Hepatocyte (in vitro differentiated cells): ENCODE results near the gene KIAA1755. TPM values are rescaled to one million over a fixed set of nuclear protein-coding genes. Genes with fewer than 3 reads are reported as not detected.

ENCODE experiments used
- DNase-seq: peaks from one replicate; pipeline ENCODE4 v3.0.0-alpha.2; 2016; ENCODE audit warnings: low spot score
- H2AFZ ChIP-seq: fragments of 200-600 bp; sonication (generic); 2 replicates; pipeline ENCODE4 v1.6.0; 2016; ENCODE audit warnings: antibody characterized with exemption, mild to moderate bottlenecking
- H3K27ac ChIP-seq: fragments of 200-600 bp; sonication (generic); 2 replicates; pipeline ENCODE4 v1.5.1; 2016; ENCODE audit warnings: mild to moderate bottlenecking
- H3K27me3 ChIP-seq: fragments of 200-600 bp; sonication (generic); 2 replicates; pipeline ENCODE4 v1.6.1; 2016
- H3K36me3 ChIP-seq: fragments of 200-600 bp; sonication (generic); replicated peaks from 2 replicates; pipeline ENCODE4 v1.5.1; 2016; ENCODE audit warnings: low read depth; ENCODE audit not compliant: insufficient read depth
- H3K4me1 ChIP-seq: fragments of 200-600 bp; sonication (generic); 2 replicates; pipeline ENCODE4 v1.5.1; 2016; ENCODE audit warnings: mild to moderate bottlenecking, moderate library complexity; ENCODE audit not compliant: insufficient read depth
- H3K4me2 ChIP-seq: fragments of 200-600 bp; sonication (generic); 2 replicates; pipeline ENCODE4 v1.6.0; 2016
- H3K4me3 ChIP-seq: fragments of 200-600 bp; sonication (generic); 2 replicates; pipeline ENCODE4 v1.5.1; 2016; ENCODE audit warnings: mild to moderate bottlenecking
- H3K79me2 ChIP-seq: fragments of 200-600 bp; sonication (generic); 2 replicates; pipeline ENCODE4 v1.6.0; 2017; ENCODE audit warnings: mild to moderate bottlenecking
- H3K9me2 ChIP-seq: fragments of 200-600 bp; sonication (generic); replicated peaks from 2 replicates; pipeline ENCODE4 v1.6.0; 2017; ENCODE audit warnings: mild to moderate bottlenecking; ENCODE audit not compliant: insufficient read depth
- H3K9me3 ChIP-seq: fragments of 200-600 bp; sonication (generic); 2 replicates; pipeline ENCODE4 v1.5.1; 2016; ENCODE audit warnings: low read depth, mild to moderate bottlenecking
- H4K20me1 ChIP-seq: fragments of 200-600 bp; sonication (generic); 2 replicates; pipeline ENCODE4 v1.6.0; 2016; ENCODE audit warnings: mild to moderate bottlenecking; ENCODE audit not compliant: insufficient read depth, poor library complexity, severe bottlenecking
- EZH2 ChIP-seq: fragments of 200-600 bp; sonication (generic); IDR thresholded peaks from 2 replicates; pipeline ENCODE4 v1.6.1; 2016; ENCODE audit warnings: antibody characterized with exemption, mild to moderate bottlenecking, borderline replicate concordance
- EZH2phosphoT487 ChIP-seq: fragments of 200-600 bp; sonication (generic); IDR thresholded peaks from one replicate; pipeline ENCODE4 v1.6.1; 2018; ENCODE audit warnings: antibody characterized with exemption, mild to moderate bottlenecking, low read depth, moderate library complexity; ENCODE audit not compliant: unreplicated experiment, severe bottlenecking
- WGBS: methylation state at CpG from one replicate; pipeline ENCODE4 v1.1.6; 2016; ENCODE audit warnings: low lambda C conversion rate; ENCODE audit errors: missing lambda C conversion rate; 5-methylcytosine and 5-hydroxymethylcytosine counted together
- polyA plus RNA-seq: library from polyadenylated mRNA; unstranded; fragments of >200 nt; fragmentation: Nextera tagmentation; extraction: Ambion mirVana; gene quantifications from 2 replicates; pipeline ENCODE4 v1.2.1, GENCODE V29; 2016
- total RNA-seq: library from RNA; depleted of rRNA; stranded (reverse); fragments of >200 nt; gene quantifications from 2 replicates; pipeline ENCODE4 v1.2.3, GENCODE V29; 2014
- TF ChIP-seq, protein P1 (sequence below): fragments of 200-600 bp; sonication (generic); IDR thresholded peaks from 2 replicates; pipeline ENCODE4 v1.5.1; 2016; ENCODE audit warnings: antibody characterized with exemption, mild to moderate bottlenecking; ENCODE audit not compliant: poor library complexity

The KIAA1755 gene
- total and polyA plus RNA-seq, 2 experiments from 2014 or later, result 1.6 to 3.4 TPM

DNA sequence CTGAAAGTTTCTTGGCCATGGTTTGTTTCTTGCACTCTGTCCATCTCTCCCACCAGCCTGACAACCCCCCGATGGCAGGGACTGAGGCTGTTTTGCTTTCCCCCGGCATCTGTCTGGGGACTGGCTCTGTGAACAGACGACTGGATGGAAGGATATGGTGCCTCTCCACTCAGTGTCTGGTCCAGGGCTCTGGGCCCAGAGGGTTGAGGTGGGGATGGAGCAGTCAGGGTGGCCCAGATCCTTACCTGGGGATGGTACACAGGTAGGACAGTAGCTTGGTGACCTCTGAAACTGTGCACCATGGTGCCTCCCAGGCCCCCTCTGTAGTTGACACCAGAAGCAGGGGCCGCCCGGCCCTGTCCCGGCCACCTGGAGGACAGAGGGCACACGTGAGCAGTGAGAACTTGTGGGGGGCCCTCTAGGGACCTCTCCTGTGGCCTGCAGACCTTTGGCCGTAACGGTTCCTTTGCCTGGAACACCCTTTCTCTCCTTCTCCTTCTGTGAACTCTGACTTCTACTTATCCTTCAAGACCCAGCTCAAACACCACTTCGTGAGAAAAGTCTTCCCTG, 29.5 kb downstream of the KIAA1755 start:
- H3K9me2 ChIP-seq, result no peaks in the 10 kb centered on the region
- no peak overlapping the region for H2AFZ ChIP-seq
- H3K36me3 ChIP-seq, result no peaks in the 10 kb centered on the region
- H3K4me1 ChIP-seq, result no peaks in the 10 kb centered on the region
- H3K9me3 ChIP-seq, result no peaks in the 10 kb centered on the region
- H3K4me2 ChIP-seq, result no peak overlapping the region
- DNase-seq, result no peak
- no peak for TF ChIP-seq EZH2phosphoT487
- TF ChIP-seq, protein P1, sequence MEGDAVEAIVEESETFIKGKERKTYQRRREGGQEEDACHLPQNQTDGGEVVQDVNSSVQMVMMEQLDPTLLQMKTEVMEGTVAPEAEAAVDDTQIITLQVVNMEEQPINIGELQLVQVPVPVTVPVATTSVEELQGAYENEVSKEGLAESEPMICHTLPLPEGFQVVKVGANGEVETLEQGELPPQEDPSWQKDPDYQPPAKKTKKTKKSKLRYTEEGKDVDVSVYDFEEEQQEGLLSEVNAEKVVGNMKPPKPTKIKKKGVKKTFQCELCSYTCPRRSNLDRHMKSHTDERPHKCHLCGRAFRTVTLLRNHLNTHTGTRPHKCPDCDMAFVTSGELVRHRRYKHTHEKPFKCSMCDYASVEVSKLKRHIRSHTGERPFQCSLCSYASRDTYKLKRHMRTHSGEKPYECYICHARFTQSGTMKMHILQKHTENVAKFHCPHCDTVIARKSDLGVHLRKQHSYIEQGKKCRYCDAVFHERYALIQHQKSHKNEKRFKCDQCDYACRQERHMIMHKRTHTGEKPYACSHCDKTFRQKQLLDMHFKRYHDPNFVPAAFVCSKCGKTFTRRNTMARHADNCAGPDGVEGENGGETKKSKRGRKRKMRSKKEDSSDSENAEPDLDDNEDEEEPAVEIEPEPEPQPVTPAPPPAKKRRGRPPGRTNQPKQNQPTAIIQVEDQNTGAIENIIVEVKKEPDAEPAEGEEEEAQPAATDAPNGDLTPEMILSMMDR, result no peak
- no peak for TF ChIP-seq EZH2
- WGBS, result 75% methylated on average over 10 of the region's 10 CpGs
- no peak overlapping the region for H3K4me3 ChIP-seq
- no peaks in the 10 kb centered on the region for H4K20me1 ChIP-seq
- H3K79me2 ChIP-seq, result no peaks in the 10 kb centered on the region
- no peaks in the 10 kb centered on the region for H3K27me3 ChIP-seq
- no peak overlapping the region for H3K27ac ChIP-seq

DNA sequence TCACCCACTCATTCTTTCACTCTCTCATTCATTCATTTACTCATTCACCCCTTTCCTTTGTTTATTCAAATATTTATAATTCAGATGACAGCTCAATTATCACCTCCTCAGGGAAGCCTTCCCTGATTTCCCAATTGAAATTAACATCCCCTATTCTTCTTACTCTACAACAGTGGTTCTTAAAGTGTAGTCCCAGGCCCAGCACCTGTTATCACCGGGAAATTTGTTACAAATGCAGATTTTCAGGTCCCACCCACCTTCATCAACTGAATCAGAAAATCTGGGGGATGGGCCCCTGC, 30.3 kb downstream of the KIAA1755 start:
- H3K4me1 ChIP-seq, result no peaks in the 10 kb centered on the region
- H3K9me2 ChIP-seq, result no peaks in the 10 kb centered on the region
- no peaks in the 10 kb centered on the region for H3K36me3 ChIP-seq
- no peaks in the 10 kb centered on the region for H3K79me2 ChIP-seq
- WGBS, result 81% methylated on average over 1 of the region's 1 CpG
- no peak overlapping the region for H3K27ac ChIP-seq
- no peak overlapping the region for H3K4me2 ChIP-seq
- H3K9me3 ChIP-seq, result no peaks in the 10 kb centered on the region
- H3K4me3 ChIP-seq, result no peak overlapping the region
- no peak for DNase-seq
- TF ChIP-seq, protein P1, result no peak
- TF ChIP-seq EZH2phosphoT487 (no peak), EZH2 (no peak)
- H4K20me1 ChIP-seq, result no peaks in the 10 kb centered on the region
- no peaks in the 10 kb centered on the region for H3K27me3 ChIP-seq
- no peak overlapping the region for H2AFZ ChIP-seq

DNA sequence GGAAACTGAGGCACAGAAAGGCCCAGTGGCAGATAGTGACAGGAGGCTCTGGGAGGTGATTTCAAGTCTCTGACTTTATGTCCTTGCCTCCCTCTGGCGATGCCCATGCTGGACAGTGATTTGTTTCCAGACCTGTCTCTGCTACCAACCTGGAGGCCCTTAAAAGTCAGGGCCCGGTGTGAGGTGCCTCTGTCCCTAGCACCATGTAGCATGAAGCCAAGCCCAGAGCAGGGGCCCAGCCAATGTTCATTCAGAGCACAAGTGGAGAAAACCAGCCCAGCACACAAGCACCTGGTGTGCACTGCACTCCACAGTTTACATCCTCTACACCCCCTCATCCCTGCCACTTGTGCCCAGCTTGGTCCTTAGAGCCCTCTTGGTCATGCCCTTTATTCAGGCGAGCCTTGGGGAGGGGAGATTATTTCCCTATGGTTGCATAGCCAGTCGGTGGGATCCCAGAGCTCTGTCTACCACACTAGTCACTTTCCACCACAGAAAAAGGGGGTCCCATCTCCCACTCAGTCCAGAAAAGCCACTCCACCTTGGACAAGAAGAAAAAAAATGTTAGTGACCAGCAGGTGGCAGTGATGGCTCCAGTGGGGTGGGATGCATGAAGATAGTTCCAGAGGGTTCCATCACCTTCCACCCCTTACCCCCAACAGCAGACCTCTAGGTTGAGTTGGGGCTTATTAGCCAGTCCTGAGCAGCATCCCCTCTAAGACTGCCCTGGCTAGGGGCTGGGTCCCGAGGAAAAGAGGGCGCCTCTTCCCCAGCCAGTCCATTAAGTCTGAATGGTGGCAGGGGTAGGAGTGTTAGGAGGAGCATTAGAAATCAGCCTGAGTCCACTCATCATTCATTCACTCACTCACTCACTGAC, 30.9 kb downstream of the KIAA1755 start:
- Histone ChIP-seq H2AFZ (no peak overlapping the region), H3K4me2 (no peak overlapping the region), H3K79me2 (no peaks in the 10 kb centered on the region), H3K9me2 (no peaks in the 10 kb centered on the region), H4K20me1 (no peaks in the 10 kb centered on the region), H3K9me3 (no peaks in the 10 kb centered on the region), H3K27ac (no peak overlapping the region), H3K27me3 (no peaks in the 10 kb centered on the region), H3K36me3 (no peaks in the 10 kb centered on the region), H3K4me3 (no peak overlapping the region), H3K4me1 (no peaks in the 10 kb centered on the region)
- TF ChIP-seq, protein P1, result peak; percentile 53
- no peak for TF ChIP-seq EZH2
- no peak for DNase-seq
- 87% methylated on average over 6 of the region's 6 CpGs for WGBS
